Superior temporal gyrus (tissue), 1 donor: ENCODE measurements around the gene AUTS2.

ENCODE experiments used
- DNase-seq: peaks from one replicate; pipeline ENCODE4 v3.0.0-alpha.2; 2016; ENCODE audit errors: extremely low spot score

The AUTS2 gene

GRCh38 chr7:70595370-70595754 lies 997.1 kb downstream of the AUTS2 start:
- no peak for DNase-seq

GRCh38 chr7:70595755-70596597 lies 997.7 kb downstream of the AUTS2 start:
- DNase-seq: no peak

DNA sequence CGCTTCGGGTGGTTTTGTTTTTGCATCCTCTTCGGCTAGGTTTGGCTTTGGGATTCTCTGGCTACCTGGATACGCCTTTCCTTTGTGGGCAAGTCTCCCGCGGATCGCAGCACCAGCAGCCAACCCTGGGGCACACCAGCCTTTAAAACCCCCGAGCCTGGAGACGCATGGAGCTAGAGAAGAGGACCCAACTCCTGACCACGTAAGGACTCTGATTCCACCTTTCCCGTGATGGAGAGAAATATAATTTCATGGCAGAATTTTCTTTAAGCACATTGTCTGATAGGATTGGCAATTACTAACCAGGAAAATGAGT lies 998.3 kb downstream of the AUTS2 start:
- no peak for DNase-seq

- DNase-seq: no peak
Measured at GRCh38 chr7:70597066-70597465, 998.8 kb downstream of the AUTS2 start.

DNA sequence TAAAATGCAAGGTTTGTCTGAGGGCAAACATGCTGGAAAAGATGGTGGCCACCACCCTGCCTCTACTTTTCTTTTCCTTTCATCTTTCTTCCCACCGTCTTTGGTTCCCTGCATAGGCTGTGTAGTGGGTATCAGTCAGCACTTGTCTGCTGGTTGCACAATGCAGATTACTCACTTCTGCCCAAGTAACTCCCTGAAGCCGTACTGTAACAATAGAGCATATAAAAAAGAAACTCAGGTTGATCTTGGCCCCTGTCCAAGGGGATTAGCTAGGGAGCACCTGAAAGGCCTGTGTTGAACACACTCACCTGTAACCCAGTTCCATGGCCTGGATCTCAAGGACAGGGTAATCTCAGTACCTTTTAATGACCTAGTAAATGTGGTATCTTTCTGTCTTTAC lies 1000.7 kb downstream of the AUTS2 start:
- no peak for DNase-seq

GRCh38 chr7:70599446-70600190 lies 1001.3 kb downstream of the AUTS2 start:
- DNase-seq: no peak

- no peak for DNase-seq
Measured at GRCh38 chr7:70600993-70601392, 1002.7 kb downstream of the AUTS2 start.

GRCh38 chr7:70602117-70602516 lies 1003.8 kb downstream of the AUTS2 start:
- no peak for DNase-seq

GRCh38 chr7:70607281-70607680 lies 1009.0 kb downstream of the AUTS2 start:
- no peak for DNase-seq

DNA sequence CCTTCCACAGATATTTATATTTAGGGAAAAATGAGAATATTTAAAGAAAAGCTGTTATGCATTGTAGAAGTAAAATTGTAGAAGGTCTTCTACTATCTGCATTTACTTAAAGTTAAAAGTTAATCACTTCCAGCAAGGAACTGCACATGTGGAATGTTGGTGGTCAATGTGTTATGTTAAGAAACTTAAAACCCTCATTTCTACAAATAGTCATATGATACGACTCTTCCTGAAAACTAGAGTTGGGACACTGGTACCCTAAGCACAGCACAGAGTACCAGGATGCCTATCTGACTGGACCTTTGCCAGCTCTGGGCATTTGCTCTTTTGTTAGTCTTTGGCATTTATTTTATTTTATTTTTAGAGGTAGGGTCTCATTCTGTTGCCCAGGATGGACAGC lies 1009.5 kb downstream of the AUTS2 start:
- no peak for DNase-seq

DNA sequence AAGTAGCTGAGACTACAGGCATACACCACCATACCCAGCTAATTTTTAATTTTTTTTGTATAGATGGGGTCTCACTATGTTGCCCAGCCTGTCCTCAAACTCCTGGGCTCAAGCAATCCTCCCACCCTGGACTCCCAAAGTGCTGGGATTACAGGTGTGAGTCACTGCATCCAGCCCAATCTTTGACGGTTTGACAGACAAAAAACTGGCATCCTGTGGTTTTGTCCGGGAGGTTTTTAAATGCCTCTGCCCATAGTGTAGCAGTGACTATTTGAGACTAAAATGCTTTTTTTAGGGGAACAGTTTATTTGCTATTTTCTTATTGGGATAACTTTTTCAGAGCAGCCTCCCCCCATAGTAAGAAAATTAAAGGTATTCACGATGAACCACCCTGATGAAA lies 1010.0 kb downstream of the AUTS2 start:
- DNase-seq: no peak

DNA sequence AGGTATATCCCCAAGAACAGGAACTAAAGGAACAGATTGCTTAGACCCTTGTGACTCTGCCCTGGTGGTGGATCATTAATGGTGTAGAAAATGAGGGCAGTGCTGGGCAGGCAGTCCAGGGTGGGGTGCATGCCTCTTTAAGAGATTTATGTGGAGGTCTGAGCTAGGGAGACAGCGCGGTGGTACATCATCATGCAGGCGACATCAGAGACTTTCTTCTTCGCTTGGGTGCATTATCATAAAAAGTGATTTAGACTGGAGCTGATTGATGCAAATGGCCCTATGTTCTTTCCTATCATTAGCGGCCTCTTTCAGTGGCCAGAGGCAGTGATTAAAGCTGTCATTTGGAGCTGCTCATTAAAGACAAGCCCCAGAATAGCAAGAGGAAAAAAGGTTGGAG lies 1014.5 kb downstream of the AUTS2 start:
- no peak for DNase-seq

- DNase-seq: peak; percentile 49
Measured at GRCh38 chr7:70614237-70615045, 1016.2 kb downstream of the AUTS2 start.

DNA sequence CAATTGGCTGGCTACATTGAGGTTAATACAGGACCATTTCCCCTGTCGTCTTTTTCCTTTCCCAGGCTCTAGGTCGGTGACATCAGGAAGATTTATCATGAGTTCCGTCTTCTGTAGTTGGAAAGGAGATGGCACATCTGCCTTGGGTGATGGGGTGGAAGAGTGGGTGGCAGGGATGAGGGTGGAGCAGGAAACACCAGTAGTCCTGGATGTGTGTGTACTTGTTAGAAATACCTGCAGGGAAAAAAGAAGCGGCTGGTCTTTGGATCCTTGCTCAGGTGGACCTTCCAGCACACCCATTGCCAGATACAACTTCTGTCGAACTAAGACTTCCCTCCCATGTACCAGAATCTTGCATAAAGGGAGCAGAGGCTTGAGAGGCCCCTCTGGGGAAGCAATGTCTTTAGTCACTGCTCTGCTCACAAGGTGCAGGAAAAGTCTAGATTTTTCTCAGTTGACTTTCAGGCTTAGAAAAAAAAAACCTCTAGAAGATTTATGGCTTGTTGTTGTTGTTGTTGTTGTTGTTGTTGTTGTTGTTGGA lies 1016.9 kb downstream of the AUTS2 start:
- no peak for DNase-seq

GRCh38 chr7:70616211-70616610 lies 1017.9 kb downstream of the AUTS2 start:
- no peak for DNase-seq

- DNase-seq: no peak
Measured at GRCh38 chr7:70616821-70617220, 1018.5 kb downstream of the AUTS2 start.

DNA sequence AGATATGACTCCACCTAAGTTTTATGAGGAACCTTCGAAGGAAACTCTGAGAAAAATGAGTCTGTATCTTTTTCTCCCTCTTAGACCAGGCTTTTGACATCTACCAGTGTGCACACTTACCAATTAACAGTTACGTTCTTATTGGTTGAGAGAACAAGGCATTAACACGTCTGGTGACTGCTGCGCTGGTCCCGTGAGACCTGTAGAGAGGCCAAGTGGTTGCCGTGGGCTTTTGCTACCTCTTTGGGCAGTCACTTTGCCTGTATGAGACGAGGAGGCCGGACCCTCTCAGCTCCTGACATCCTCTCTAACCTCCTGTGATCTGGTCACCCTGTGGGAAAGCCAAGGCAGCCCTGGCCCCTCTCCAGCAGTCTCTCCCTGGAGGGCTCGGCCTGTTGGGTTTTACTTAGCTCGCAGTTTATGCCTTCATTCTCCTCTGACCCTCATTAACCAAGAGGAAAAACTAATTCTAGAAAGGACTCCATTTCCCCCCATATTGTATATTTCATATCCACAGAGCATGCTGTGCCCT lies 1019.8 kb downstream of the AUTS2 start:
- DNase-seq: no peak

DNA sequence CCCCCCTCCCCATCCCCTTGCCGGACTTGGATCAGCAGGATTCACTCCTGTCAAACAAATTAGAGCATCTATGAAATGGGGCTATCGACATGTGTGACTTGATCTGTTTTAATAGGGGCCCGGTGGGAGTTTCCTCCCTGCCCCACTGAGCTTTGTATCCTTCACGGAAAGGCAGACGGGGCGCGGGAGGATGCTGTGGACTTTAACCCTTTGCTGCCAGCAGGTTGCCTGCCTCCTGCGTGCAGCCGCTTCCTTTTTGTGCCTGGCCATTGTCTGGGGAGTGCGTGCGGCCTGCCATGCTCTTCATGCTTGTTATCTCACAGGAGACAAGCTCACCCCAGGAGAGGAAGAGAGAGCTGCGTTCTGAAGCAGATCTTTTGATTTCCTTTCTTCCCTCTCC lies 1020.9 kb downstream of the AUTS2 start:
- no peak for DNase-seq

DNA sequence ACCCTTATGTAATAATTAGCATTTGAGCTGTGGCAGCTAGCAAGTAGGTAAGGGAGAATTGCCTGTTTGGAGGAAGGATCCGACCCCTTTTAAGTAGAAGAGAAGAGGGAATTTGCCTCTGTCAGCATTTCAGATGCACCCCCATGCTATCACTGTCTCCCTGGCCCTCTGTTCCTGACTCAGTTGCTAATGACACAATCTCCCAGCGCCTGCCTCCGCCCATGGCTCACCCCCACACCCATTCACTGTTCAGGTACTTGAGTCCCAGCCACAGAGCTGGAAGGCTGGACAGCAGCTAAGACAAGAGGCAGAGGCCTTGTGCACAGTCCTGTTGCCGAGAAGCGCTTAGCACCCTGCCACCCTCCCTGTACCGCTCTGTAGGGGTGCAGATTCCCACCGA lies 1021.4 kb downstream of the AUTS2 start:
- no peak for DNase-seq

GRCh38 chr7:70620333-70621055 lies 1022.2 kb downstream of the AUTS2 start:
- DNase-seq: peak; percentile 30

DNA sequence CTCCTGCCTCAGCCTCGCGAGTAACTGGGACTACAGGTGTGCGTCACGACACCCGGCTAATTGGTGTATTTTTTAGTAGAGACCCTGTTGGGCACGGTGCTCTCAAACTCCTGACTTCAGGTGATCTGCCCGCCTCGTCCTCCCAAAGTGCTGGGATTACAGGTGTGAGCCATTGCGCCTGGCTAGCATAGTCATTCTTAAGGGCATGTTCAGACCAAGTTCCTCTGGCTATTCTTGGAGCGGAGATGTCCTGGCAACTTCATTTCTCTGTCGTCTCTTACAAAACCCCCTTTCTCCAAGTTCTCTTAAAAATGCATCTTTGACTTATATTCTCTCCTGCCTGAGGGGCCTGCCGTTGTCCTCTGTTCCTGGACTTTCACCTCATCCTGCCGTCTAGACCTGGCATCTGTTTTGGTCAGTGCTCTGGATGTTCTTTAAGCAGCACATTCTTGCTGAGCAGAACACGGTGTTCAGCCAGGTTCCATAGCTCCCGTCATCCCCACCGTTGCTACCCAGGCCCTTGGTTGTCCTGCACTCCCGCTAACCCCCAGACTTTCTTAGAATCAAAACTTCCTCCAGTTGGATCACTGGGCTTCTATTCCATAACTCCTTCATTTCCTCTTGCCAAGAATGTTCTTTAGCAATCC lies 1023.8 kb downstream of the AUTS2 start:
- no peak for DNase-seq
